G401.6 (cell line): ENCODE results near the gene CEP295NL.

ENCODE experiments used
- FAIRE-seq: peaks from 2 replicates; lab custom pipeline; 2012; peaks lifted over from hg19 to GRCh38; lab: Jason Lieb, UNC

The CEP295NL gene

GRCh38 chr17:78864117-78864516 is 38.9 kb downstream of the CEP295NL start:
- no peak for FAIRE-seq

DNA sequence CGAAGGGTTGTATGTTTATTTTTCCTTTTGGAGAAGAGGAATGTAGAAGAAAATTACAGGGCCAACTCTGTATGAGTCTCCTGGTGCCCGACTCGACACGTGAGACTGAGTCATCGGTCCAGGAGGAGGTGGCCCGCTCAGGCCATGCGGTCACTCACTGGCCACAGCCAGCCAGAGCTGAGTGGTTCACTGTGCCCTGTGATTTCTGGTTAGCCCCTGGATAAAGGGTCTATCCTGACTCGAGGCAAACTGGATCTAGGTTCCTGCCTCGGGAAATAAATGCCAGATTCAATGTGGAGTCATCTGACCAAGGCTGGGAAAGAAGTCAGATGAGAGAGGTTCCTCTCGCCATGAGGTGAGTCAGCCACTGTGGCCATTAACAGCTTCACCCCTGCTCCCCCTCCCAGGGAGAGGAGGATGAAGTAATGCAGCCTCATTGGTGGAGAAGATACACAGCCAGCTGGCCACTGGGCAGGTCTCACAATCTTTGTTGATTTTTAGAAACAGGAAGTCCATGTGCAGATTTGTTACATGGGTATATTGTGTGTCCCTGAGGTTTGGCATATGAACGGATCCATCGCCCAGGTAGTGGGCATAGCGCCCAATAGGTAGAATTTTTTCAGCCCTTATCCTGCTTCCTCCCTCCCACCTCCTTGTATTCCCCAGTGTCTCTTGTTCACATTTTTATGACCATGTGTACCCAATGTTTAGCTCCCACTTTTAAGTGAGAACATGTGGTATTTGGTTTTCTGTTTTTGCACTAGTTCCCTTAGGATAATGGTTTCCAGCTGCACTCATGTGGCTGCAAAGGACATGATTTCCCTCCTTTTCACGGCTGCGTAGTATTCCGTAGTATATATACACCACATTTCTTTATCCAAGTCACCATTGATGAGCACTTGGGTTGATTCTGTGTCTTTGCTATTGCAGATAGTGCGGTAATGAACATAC is 40.7 kb downstream of the CEP295NL start:
- no peak for FAIRE-seq

DNA sequence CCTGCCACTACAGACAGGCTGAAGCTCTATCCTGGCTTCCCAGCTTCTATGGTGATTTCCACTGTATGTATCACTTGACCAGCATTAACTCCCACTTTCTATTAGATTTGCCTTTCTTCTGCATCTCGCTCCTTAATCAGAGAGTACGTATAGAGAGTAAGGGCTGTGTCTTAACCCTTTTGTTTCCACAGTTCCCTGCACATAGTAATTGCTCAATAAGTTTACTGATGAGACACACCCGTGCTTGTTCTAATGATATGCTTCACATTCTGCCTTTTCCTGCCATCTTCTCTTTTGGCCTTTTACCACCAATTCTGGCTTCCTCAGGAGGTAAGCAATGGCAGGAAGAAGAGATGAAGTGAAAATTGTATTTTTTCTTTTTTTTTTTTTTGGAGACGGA is 41.8 kb downstream of the CEP295NL start:
- no peak for FAIRE-seq

DNA sequence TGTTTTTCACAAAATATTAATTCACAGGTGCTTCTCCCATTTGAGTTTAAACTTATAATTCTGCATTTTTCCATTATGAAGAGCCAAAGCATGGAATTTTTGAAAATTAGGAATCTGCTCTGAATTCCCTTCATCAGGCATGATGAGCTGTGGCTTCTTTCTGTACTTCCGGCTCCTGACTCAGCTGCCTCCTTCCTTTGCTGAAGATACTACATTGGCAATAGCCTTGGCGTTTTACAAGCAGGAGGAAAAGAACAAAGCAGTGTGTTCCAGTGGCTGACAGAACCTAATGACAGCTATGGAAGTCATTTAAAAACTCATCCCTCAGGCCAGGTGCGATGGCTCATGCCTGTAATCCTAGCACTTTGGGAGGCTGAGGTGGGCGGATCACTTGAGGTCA is 44.0 kb downstream of the CEP295NL start:
- no peak for FAIRE-seq

DNA sequence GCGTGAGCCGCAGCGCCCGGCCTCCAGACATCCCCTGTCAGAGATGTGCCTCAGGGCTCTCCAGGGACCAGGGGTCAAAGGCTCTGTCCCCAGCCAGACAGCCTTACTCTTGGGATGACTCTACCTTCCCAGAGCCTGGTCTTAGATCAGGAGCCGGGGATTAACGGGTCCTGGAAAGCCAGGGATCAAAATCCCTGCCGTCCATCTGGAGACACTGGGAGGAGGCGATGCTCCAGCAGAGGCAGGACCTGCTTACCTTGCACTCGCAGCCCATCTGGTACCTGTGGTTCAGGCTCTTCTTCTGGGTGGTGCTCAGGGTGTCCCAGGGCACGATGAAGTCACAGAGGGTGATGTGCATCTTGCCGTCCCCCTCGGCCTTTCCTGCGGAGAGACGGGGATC is 45.7 kb downstream of the CEP295NL start:
- no peak for FAIRE-seq

DNA sequence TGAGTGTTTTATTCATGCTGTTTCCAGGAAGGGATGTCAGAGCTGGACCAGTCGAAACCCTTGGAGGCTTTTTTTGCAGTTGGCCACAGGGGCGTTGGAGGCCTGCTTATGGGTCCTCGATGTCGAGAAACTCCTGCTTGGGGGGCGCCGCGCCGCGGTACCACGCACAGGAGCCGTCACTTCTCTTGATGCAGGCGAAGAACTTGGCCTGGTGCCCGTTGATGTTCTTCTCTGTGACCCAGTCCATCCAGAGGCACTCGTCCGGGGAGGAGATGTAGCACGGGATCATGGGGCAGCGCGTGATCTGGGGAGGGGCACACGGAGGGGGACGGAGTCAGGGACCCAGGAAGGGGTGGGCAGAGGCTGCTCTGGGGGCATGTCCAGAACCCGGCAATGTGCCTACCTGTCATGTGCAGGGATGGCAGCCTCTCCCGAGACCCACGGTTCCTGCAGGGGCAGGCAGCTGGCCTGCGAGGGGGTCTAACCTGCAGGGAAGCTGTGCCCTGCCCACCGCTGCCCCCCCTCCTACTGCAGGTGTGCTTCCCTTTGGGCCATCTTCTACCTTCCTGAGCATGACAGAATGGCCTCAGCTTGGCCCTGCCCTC is 47.3 kb downstream of the CEP295NL start:
- no peak for FAIRE-seq

- FAIRE-seq, result no peak
These were observed 48.5 kb downstream of the CEP295NL start for GRCh38 chr17:78854508-78854907.

- FAIRE-seq, result no peak
These were observed 49.0 kb downstream of the CEP295NL start for GRCh38 chr17:78853926-78854394.

- FAIRE-seq, result no peak
These were observed 50.3 kb downstream of the CEP295NL start for GRCh38 chr17:78852709-78853121.

GRCh38 chr17:78849026-78849425 is 54.0 kb downstream of the CEP295NL start:
- FAIRE-seq, result no peak

DNA sequence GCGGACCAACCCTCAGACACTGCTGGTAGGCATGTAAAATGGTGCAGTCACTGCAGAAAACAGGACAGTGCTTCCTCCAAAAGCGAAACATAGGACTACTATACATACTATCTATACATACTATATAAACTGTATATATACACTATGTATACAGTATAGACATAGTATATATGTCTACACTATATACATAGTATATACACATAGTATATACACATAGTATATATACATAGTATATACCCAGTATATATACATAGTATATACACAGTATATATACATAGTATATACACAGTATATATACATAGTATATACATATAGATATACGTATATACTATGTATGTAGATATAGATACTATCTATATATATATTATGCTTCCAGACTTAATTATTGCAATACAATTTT is 55.9 kb downstream of the CEP295NL start:
- FAIRE-seq, result peak; percentile 69

DNA sequence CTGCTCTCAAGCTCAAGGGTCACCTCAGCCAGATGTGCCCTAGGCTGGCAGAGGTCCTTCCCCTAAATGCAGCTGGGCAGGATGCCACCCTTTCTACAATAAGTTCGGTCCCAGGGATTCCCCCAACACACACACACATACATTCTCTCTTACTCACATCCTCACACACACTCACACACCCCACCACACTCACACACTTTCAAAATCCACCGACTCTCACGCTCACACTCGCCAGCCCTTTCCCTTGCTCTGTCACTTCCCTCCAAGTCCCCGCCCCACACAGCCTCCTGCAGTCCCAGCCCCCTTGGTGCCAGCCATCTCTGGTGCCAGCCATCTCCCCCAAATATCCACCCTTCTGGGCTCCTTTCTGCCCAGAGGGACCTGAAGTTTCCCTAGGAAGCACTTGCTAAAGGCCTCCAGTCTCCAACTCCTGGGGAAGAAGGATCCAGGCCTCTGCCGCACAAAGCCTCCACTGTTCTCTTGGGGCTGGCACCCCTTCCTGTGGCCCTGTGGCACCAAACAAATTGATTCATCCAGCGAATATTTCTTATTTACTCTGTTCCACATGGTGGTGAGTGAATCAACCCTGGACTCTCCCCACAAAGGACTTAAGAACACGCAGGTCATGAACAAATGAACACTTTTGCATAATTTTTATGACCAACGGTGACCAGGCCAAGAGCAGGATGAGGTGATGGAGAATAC is 58.5 kb downstream of the CEP295NL start:
- FAIRE-seq, result no peak

DNA sequence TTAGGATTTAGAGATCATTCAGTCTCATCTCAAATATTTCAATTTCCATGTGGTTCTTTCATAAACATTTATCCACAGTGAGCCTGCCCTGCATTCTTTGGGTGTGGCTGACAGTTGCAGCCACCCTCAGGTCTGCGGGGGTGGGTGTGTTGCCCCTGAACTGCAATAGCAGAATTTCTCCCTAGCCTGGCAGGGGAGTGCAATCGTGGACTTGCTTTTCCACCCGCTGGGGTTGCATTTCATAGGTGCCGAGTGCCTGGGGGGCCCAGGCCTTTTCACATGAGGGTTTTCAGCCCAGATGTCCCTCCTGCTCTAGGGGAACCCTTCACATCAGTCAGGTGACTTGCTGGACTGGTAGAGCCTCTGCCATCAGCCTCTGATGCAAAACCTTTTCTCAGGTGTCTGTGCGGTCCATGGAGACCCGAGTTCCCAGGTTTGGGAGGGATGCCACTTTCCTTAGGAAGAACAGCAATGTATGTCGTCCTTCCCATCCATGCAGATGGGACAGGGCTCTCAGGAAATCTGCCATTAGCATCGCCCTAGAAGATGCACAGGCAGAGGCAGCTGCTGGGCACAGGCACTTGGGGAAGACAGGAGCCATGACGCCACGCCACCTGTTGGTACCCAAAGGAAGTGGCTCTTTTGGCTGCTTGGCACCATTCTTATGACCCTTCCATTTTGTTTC is 60.0 kb downstream of the CEP295NL start:
- FAIRE-seq, result no peak

GRCh38 chr17:78840780-78841611 is 62.0 kb downstream of the CEP295NL start, which contains the start of gene USP36:
Gene USP36 (minus strand): TSS chr17:78840814. CDS start chr17:78836363, 4,451 bp downstream.
- peak; percentile 94 for FAIRE-seq
